Loucy (cell line): Measurements from ENCODE around the gene EVA1B.

Experiments
- H2AFZ ChIP-seq: fragments of 200-600 bp; sonication (generic); 2 replicates; pipeline ENCODE4 v1.6.0; 2016; ENCODE audit warnings: antibody characterized with exemption, mild to moderate bottlenecking, low read length, moderate library complexity
- H3F3A ChIP-seq: fragments of 200-600 bp; 2 replicates; pipeline ENCODE4 v1.6.0; 2016; ENCODE audit warnings: antibody characterized with exemption, low read depth, mild to moderate bottlenecking
- H3K27me3 ChIP-seq: fragments of 200-600 bp; sonication (generic); 2 replicates; pipeline ENCODE4 v1.6.1; 2014; ENCODE audit warnings: low read length, mild to moderate bottlenecking; ENCODE audit not compliant: insufficient read depth, poor library complexity, severe bottlenecking
- H3K36me3 ChIP-seq: fragments of 200-600 bp; sonication (generic); 2 replicates; pipeline ENCODE4 v1.6.1; 2016; ENCODE audit warnings: low read length; ENCODE audit not compliant: insufficient read depth
- H3K4me1 ChIP-seq: fragments of 200-600 bp; sonication (generic); 2 replicates; pipeline ENCODE4 v1.5.1; 2014; ENCODE audit warnings: low read length, mild to moderate bottlenecking; ENCODE audit not compliant: insufficient read depth, poor library complexity, severe bottlenecking
- H3K4me2 ChIP-seq: fragments of 200-600 bp; sonication (generic); 2 replicates; pipeline ENCODE4 v1.6.0; 2014; ENCODE audit warnings: antibody characterized with exemption, low read length, low read depth, mild to moderate bottlenecking; ENCODE audit not compliant: poor library complexity, severe bottlenecking
- H3K4me3 ChIP-seq: fragments of 200-600 bp; sonication (generic); 2 replicates; pipeline ENCODE4 v1.5.1; 2014; ENCODE audit warnings: low read length, mild to moderate bottlenecking, mixed read lengths; ENCODE audit not compliant: poor library complexity, severe bottlenecking
- H3K79me2 ChIP-seq: fragments of 200-600 bp; sonication (generic); 2 replicates; pipeline ENCODE4 v1.6.1; 2014; ENCODE audit warnings: low read length; ENCODE audit not compliant: insufficient read depth
- H3K9ac ChIP-seq: fragments of 200-600 bp; sonication (generic); 2 replicates; pipeline ENCODE4 v1.6.0; 2014; ENCODE audit warnings: mild to moderate bottlenecking, low read depth, low read length, moderate library complexity; ENCODE audit not compliant: poor library complexity, severe bottlenecking
- H3K9me2 ChIP-seq: fragments of 200-600 bp; sonication (generic); replicated peaks from 2 replicates; pipeline ENCODE4 v1.6.1; 2016; ENCODE audit warnings: low read depth, low read length, mixed read lengths
- H3K9me3 ChIP-seq: fragments of 200-600 bp; sonication (generic); 2 replicates; pipeline ENCODE4 v1.6.1; 2014; ENCODE audit warnings: mild to moderate bottlenecking, antibody characterized with exemption, low read length, low read depth; ENCODE audit not compliant: insufficient read depth
- H4K20me1 ChIP-seq: fragments of 200-600 bp; sonication (generic); 2 replicates; pipeline ENCODE4 v1.6.0; 2014; ENCODE audit warnings: antibody characterized with exemption, low read length, mild to moderate bottlenecking; ENCODE audit not compliant: insufficient read depth, poor library complexity, severe bottlenecking
- CTCF ChIP-seq: fragments of 200-600 bp; sonication (generic); conservative IDR thresholded peaks from 2 replicates; pipeline ENCODE4 v1.5.1; 2014; ENCODE audit warnings: mild to moderate bottlenecking, antibody characterized with exemption, low read length
- EZH2phosphoT487 ChIP-seq: fragments of 200-600 bp; IDR thresholded peaks from 2 replicates; pipeline ENCODE4 v1.6.1; 2018; ENCODE audit warnings: antibody characterized with exemption, mild to moderate bottlenecking, moderate library complexity, borderline replicate concordance

EVA1B gene

GRCh38 chr1:36286802-36287201 is 36.6 kb downstream of the EVA1B start:
- H3K9me2 ChIP-seq, result no peaks in the 10 kb centered on the region
- H3K27me3 ChIP-seq, result no peaks in the 10 kb centered on the region
- H3F3A ChIP-seq, result no peaks in the 10 kb centered on the region
- no peak overlapping the region for H3K4me2 ChIP-seq
- peaks cover 94% of the 10 kb centered on the region for H3K36me3 ChIP-seq
- H3K4me3 ChIP-seq, result no peak overlapping the region
- no peaks in the 10 kb centered on the region for H3K9me3 ChIP-seq
- no peak for TF ChIP-seq CTCF
- H2AFZ ChIP-seq, result no peak overlapping the region
- peaks cover 9% of the 10 kb centered on the region; the same call in 1 of the 2 replicates for H3K79me2 ChIP-seq
- no peak overlapping the region for H3K9ac ChIP-seq
- H4K20me1 ChIP-seq, result peaks cover 13% of the 10 kb centered on the region
- no peaks in the 10 kb centered on the region for H3K4me1 ChIP-seq

GRCh38 chr1:36285443-36286101 is 37.9 kb downstream of the EVA1B start:
- Histone ChIP-seq H3K9ac (no peak overlapping the region), H4K20me1 (peaks cover 13% of the 10 kb centered on the region), H3K4me2 (no peak overlapping the region), H2AFZ (no peak overlapping the region), H3K79me2 (peaks cover 14% of the 10 kb centered on the region; the same call in 1 of the 2 replicates), H3F3A (no peaks in the 10 kb centered on the region), H3K27me3 (no peaks in the 10 kb centered on the region), H3K36me3 (peaks cover 82% of the 10 kb centered on the region), H3K4me1 (no peaks in the 10 kb centered on the region), H3K9me2 (no peaks in the 10 kb centered on the region), H3K9me3 (no peaks in the 10 kb centered on the region), H3K4me3 (no peak overlapping the region)
- TF ChIP-seq EZH2phosphoT487, result no peak
- peak; percentile 78 for TF ChIP-seq CTCF

GRCh38 chr1:36284517-36284916 is 38.9 kb downstream of the EVA1B start:
- Histone ChIP-seq H3K9me3 (no peaks in the 10 kb centered on the region), H3K27me3 (no peaks in the 10 kb centered on the region), H3K4me1 (no peaks in the 10 kb centered on the region), H2AFZ (no peak overlapping the region), H3K4me2 (no peak overlapping the region), H3K9ac (no peak overlapping the region), H3K4me3 (no peak overlapping the region), H3K9me2 (no peaks in the 10 kb centered on the region), H3K36me3 (peaks cover 71% of the 10 kb centered on the region), H3K79me2 (peaks cover 20% of the 10 kb centered on the region; the same call in 1 of the 2 replicates), H4K20me1 (peaks cover 18% of the 10 kb centered on the region), H3F3A (no peaks in the 10 kb centered on the region)
- TF ChIP-seq EZH2phosphoT487, result no peak
- no peak for TF ChIP-seq CTCF
